Coronary artery (tissue), 2 donors: ENCODE results near the gene TLX1.

Experiments
- DNase-seq: peaks from one replicate; pipeline ENCODE4 v3.0.0-alpha.2; 2017; ENCODE audit warnings: low spot score
- H3K27ac ChIP-seq, 2 donors: fragments of 200-600 bp; sonication (generic); one replicate each; pipeline ENCODE4 v1.5.1; 2016 to 2019
- H3K4me3 ChIP-seq: fragments of 200-600 bp; sonication (generic); 2 replicates; pipeline ENCODE4 v1.5.1; 2016; ENCODE audit warnings: mild to moderate bottlenecking, moderate library complexity
- CTCF ChIP-seq: fragments of 200-600 bp; sonication (generic); IDR thresholded peaks from one replicate; pipeline ENCODE4 v1.5.1; 2019; ENCODE audit warnings: antibody characterized with exemption

TLX1 gene

GRCh38 chr10:101130984-101131961 is at the start of gene TLX1:
TSS of gene TLX1 (plus strand) at chr10:101131300. CDS start at chr10:101131542, 242 bp downstream.
- no peak for DNase-seq
- TF ChIP-seq CTCF = no peak
- Histone ChIP-seq H3K4me3 (peak within 1 kb of the TSS; percentile 68), H3K27ac (no peak within 1 kb of the TSS)

- TF ChIP-seq CTCF = no peak
- DNase-seq = no peak
- no peak overlapping the region for H3K4me3 ChIP-seq
- H3K27ac ChIP-seq = no peak overlapping the region
These were observed 45.3 kb upstream of the TLX1 start for GRCh38 chr10:101085846-101086245.

GRCh38 chr10:101087376-101087775 is 43.7 kb upstream of the TLX1 start:
- Histone ChIP-seq H3K4me3 (no peak overlapping the region), H3K27ac (no peak overlapping the region)
- no peak for DNase-seq
- no peak for TF ChIP-seq CTCF

- no peak overlapping the region for H3K4me3 ChIP-seq
- no peak for TF ChIP-seq CTCF
- H3K27ac ChIP-seq = no peak overlapping the region
- no peak for DNase-seq
These were observed 43.1 kb upstream of the TLX1 start for GRCh38 chr10:101087965-101088364.

GRCh38 chr10:101089520-101090299 is 41.4 kb upstream of the TLX1 start:
- Histone ChIP-seq H3K4me3 (no peak overlapping the region), H3K27ac (no peak overlapping the region)
- TF ChIP-seq CTCF = no peak
- DNase-seq = no peak

- Histone ChIP-seq H3K27ac (no peak overlapping the region), H3K4me3 (no peak overlapping the region)
- TF ChIP-seq CTCF = no peak
- no peak for DNase-seq
These were observed 40.5 kb upstream of the TLX1 start for GRCh38 chr10:101090597-101090996.
